Non-pigmented ciliary epithelial cell (primary cell): Measurements from ENCODE around the gene CSNK1A1.
"Not testable (repeated sequence)": the region's sequence is repeated elsewhere in the genome, so short reads cannot be mapped to it uniquely, and the experiment has no call there.

ENCODE experiments used
- DNase-seq: peaks from one replicate; pipeline ENCODE4 v3.0.0-alpha.2; 2010; ENCODE audit warnings: low read depth

Gene CSNK1A1

GRCh38 chr5:149528281-149529060 is 22.8 kb downstream of the CSNK1A1 start:
- DNase-seq, result no peak

- no peak for DNase-seq
These were observed 24.2 kb downstream of the CSNK1A1 start for GRCh38 chr5:149526845-149527590.

GRCh38 chr5:149521739-149522685 is 29.2 kb downstream of the CSNK1A1 start:
- DNase-seq, result no peak

DNA sequence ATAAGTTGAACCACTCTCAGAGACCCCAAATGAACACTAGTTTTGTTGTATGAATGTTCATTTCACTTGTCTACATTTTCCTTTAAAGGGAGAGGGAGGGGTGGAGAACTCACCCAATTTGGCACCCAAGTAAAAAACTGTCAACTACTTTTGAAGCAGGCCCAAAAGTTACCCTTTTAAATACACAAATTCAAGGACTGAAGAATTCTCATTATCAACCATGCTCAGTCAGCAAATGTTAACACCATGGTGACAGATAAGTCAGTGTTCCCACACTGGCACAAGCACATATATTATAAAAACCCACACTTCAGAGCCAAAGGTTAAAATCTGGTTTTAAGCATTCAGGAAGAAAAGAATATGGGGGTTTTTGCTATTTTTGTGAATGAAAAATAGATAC is 31.6 kb downstream of the CSNK1A1 start:
- DNase-seq, result no peak

- no peak for DNase-seq
These were observed 32.6 kb downstream of the CSNK1A1 start for GRCh38 chr5:149518620-149519019.

DNA sequence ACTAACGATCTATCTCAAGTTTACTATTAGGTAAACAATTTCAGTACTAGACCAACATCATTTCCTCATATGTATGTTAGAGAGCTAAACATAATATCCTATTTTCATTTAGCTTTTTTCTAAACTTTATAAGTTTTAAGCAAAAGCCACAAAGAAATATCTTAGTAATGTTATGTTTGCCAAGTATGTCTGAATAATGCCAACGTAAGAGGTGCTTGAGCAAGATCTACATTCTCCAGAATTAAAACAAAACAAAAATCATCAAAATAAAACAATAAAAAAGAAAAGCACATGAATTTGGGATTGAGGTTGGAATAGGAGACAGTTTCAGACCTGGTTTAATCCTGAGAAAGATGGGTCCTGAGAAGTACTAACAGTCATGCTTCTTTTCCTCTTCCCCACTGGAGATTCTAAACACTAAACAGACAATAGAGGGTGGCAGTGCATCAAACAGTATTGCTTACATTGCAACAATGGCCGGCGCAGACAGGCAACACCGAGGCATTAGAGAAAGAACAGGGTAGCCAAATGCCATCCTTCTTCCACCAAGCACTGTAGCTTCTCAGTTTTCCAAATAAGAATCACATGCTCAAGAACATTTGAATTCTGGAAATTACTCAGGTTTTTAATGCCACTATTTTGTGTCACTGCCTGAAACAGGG is 33.6 kb downstream of the CSNK1A1 start:
- DNase-seq, result no peak

DNA sequence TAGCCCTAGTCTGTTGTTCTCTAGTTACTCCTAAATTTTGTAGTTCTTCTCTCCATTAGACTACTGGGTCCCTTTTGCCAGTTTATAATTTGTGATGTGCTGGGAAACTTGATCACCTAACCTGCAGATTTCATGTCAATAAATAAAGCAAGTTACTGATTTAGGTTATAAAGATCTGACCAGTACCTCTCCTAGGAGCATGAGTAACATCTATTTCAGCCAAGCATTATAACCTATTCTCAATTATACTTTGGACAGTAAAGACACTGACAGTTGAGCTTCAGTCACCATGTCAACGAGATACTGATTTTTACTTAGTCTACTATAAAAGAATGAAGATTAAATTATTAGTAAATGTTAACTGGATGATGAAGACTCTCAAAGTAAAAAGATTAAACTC is 36.7 kb downstream of the CSNK1A1 start:
- DNase-seq, result no peak

DNA sequence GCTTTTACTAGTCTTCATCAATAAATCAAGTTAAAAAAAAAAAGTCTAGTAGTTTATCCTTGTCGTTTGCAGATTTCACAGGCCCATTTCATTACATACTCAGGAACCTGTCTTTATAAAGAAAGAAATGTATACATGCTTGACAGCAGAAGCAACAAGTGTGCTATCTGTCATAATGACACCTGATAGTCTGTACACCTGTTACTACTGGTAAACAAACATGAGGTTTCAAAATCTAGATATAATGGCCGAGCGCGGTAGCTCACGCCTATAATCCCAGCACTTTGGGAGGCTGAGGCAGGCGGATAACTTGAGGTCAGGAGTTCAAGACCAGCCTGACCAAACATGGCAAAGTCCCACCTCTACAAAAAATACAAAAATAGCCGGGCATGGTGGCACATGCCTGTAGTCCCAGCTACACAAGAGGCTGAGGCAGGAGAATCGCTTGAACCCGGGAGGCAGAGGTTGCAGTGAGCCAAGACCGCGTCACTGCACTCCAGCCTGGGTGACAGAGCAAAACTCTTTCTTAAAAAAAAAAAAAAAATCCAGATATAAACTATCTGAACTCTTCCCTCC is 37.8 kb downstream of the CSNK1A1 start:
- DNase-seq, result not testable (repeated sequence)

- no peak for DNase-seq
These were observed 41.1 kb downstream of the CSNK1A1 start for GRCh38 chr5:149510136-149510535.

DNA sequence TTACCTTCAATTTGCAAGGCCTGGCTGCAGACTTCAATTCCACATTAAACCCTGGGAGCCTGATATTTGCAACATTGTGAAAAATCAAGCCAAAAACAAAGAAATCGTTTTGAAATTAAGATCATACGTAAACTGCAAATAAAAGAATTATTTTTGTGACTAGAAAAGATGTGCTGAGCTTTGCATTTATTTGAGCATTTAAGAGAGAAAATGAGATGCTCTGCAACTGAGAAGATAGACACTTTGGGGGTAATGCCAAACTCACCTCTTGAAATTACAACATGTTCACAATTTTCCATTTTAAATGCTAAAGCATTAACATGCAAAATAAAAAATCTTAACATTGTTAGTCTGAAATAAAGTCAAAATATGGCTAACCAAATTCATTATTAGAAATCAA is 46.6 kb downstream of the CSNK1A1 start:
- no peak for DNase-seq

- no peak for DNase-seq
These were observed 48.2 kb downstream of the CSNK1A1 start for GRCh38 chr5:149503006-149503405.

DNA sequence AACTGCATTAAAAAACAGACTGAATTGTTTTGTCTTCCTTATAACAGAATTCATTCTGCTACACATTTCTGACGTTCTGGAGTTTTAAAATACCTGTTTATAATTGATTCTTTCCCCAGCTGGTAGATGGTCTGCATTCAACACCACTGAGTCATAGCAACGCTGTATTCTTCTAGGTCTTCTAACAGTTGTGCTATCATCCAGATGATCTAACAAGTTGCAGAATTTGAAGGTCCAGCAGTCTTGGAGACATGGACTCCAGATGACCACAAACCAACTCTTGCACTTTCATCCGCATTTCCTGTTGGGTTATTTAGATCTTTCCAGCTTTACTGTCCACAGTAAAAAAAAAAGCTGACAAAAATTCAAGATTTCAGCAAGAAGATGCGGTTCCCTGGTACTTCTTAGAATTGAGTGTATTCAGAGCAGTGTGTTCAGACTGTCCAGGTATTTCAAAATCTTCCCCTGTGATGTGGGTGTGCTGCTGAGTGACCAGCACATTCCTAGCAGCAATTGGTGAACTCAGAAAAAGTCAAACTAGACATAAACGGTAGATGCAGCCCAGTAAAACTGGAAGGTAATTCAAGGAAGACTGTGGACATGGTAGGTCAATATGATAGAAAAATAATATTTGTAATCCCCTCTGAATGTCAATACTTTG is 50.2 kb downstream of the CSNK1A1 start:
- peak; percentile 91 for DNase-seq

DNA sequence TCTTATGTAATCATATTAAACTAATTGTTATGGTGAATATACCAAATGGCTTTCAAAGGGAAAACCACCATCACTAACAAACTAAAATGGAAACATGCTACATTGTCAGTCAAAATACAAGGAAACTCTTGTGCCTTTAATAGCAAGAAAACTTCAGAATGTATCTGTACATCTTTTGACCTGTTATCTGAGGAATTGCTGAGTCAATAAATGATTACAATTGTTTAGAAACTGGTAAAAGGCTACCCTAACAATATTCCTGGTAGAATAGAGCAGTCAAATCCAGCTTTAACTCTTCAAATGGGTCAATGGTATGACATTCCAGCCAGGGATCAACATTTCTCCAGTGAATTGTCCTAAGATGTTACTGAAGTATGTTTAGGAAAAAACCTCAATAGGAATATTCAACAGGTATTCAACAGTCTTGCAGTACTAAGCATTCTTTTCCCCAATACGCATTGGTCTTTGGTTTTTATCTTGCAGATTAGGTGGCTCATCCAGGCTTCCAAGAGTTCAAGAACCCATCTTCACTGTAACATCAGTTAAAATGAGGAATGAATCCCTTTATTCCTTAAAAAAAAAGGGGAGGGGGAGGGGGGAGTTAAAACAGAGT is 52.4 kb downstream of the CSNK1A1 start:
- no peak for DNase-seq

GRCh38 chr5:149497357-149497756 is 53.9 kb downstream of the CSNK1A1 start:
- peak; percentile 70 for DNase-seq

DNA sequence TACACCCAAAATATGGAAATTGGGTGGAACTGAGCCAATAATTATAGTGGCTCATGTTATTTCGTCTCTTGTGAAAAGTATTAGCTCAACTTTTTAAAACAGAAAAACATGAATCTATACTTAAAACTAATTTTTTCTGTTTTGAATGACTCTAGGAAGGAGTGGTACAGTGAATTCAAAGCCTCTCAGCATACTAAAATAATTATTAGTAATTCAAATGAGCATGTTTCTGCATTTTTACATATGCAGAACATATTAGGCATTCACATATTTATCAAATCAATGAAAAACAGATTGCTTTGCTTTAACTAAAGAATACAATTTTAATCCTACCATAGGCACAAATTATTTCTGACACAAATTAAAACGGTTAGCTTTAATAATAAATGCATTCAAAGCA is 54.3 kb downstream of the CSNK1A1 start:
- no peak for DNase-seq

GRCh38 chr5:149496166-149496565 is 55.1 kb downstream of the CSNK1A1 start:
- DNase-seq, result no peak

DNA sequence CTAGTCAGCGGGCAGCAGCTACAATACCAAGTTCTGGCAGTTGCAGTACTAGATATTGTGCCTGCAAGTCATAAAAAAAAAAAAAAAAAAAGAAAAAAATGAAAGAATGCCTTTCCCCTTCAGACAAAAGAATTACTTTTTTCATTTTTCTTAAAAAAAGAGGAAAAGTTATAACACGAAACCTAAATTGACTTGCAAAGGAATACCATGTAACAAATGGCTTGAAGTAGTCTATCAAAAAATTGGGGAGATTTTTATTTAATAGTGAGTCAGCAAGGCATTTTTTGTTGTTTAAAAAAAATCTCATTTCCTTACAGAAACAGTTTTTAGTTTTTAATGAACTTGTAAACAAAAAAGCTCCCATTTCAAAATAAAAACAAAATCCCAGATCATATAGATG is 55.6 kb downstream of the CSNK1A1 start:
- DNase-seq, result no peak

DNA sequence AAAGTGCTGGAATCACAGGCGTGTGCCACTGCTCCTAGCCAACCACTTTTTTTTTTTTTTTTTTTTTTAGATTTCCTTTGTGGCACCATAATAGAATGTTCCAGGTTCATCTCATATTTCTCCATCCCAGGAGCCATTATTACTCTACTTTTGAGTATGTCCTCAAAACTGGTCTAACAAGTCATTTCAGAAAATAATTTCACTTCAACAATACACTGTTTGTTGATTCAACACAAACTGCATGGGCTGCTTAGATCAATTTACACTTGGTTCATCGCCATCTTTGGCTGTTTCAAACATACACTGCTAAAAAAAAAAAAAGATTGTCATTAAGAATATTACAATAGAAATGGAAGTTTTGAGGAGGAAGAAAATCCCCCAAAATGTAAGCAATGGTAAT is 57.9 kb downstream of the CSNK1A1 start:
- DNase-seq, result no peak

GRCh38 chr5:149492781-149493180 is 58.5 kb downstream of the CSNK1A1 start:
- DNase-seq, result no peak
